CD4-positive, alpha-beta T cell (primary cell): ENCODE results near the gene SPSB4. TPM values are rescaled to one million over a fixed set of nuclear protein-coding genes. Genes with fewer than 3 reads are reported as not detected.

Experiments
- ATAC-seq: fragments of 200-7000 bp; cut with Tn5 transposase; one replicate; pipeline ENCODE4 v1.10.0; 2022; ENCODE audit warnings: mild to moderate bottlenecking; ENCODE audit not compliant: poor library complexity
- CTCF ChIA-PET: fragments of 350-600 bp; sonication (Branson Sonifier 250); formaldehyde crosslinking; loops from one replicate; lab custom pipeline; 2021; ENCODE audit warnings: antibody characterized with exemption, inconsistent platforms; lab: Charles Lee
- POLR2A ChIA-PET: fragments of 350-600 bp; sonication (Branson Sonifier 250); formaldehyde crosslinking; loops from one replicate; lab custom pipeline; 2021; ENCODE audit warnings: antibody characterized with exemption, inconsistent platforms; lab: Charles Lee
- DNase-seq, 14 experiments: peaks; one replicate each; pipeline ENCODE4 v3.0.0-alpha.2; 2013 to 2020; ENCODE audit warnings: mixed read lengths in 2 of 14
- H3K27ac ChIP-seq, 2 donors: one replicate each; pipeline versions ENCODE4 v1.5.1 to v1.7.0; 2013; ENCODE audit warnings: low read length in 2 of 2, low read depth in 1 of 2, mild to moderate bottlenecking in 1 of 2
- H3K27me3 ChIP-seq, 2 experiments: 1 replicate in 1 of 2; 2 replicates in 1 of 2; pipeline versions ENCODE4 v1.6.1 to v1.7.0; 2013; ENCODE audit warnings: low read length in 2 of 2, control low read depth in 1 of 2, mild to moderate bottlenecking in 1 of 2, moderate library complexity in 1 of 2; ENCODE audit not compliant: insufficient read depth in 2 of 2, control insufficient read depth in 1 of 2
- H3K36me3 ChIP-seq: one replicate; pipeline ENCODE4 v1.6.1; 2013; ENCODE audit warnings: low read length, control low read depth; ENCODE audit not compliant: insufficient read depth
- H3K4me1 ChIP-seq: one replicate; pipeline ENCODE4 v1.6.1; 2013; ENCODE audit warnings: low read length, control low read depth; ENCODE audit not compliant: insufficient read depth
- H3K4me3 ChIP-seq: one replicate; pipeline ENCODE4 v1.5.1; 2013; ENCODE audit warnings: mild to moderate bottlenecking, low read length, moderate library complexity
- H3K9me3 ChIP-seq, 2 experiments: 1 replicate in 1 of 2; 2 replicates in 1 of 2; pipeline versions ENCODE4 v1.6.1 to v1.7.0; 2013; ENCODE audit warnings: low read length in 2 of 2, mild to moderate bottlenecking in 2 of 2, control low read depth in 1 of 2, moderate library complexity in 1 of 2; ENCODE audit not compliant: control insufficient read depth in 1 of 2, insufficient read depth in 1 of 2
- H3K27ac Mint-ChIP-seq: one replicate; pipeline ENCODE4 v1.8.0; 2020; ENCODE audit warnings: mixed read lengths
- H3K27me3 Mint-ChIP-seq: one replicate; pipeline ENCODE4 v1.8.0; 2021; ENCODE audit warnings: mixed read lengths
- H3K36me3 Mint-ChIP-seq: one replicate; pipeline ENCODE4 v1.8.0; 2021; ENCODE audit warnings: low read depth, mixed read lengths
- H3K4me1 Mint-ChIP-seq: one replicate; pipeline ENCODE4 v1.8.0; 2021; ENCODE audit warnings: low read depth, mixed read lengths
- H3K4me3 Mint-ChIP-seq: one replicate; pipeline ENCODE4 v1.8.0; 2020; ENCODE audit warnings: mild to moderate bottlenecking, mixed read lengths
- H3K9me3 Mint-ChIP-seq: one replicate; pipeline ENCODE4 v1.8.0; 2020; ENCODE audit warnings: mixed read lengths
- CTCF ChIP-seq: fragments of 200-600 bp; IDR thresholded peaks from one replicate; pipeline ENCODE4 v1.8.0; 2022; ENCODE audit warnings: antibody characterized with exemption, mild to moderate bottlenecking
- intact Hi-C, 2 experiments: fragments of 100-400 bp; cut with DNase I in 1 of 2; cut with micrococcal nuclease in 1 of 2; formaldehyde crosslinking; loops; one replicate each; pipeline versions ENCODE4 v1.15.1 to v1.9.0; 2023 to 2025; cut with DNase I, micrococcal nuclease
- polyA plus RNA-seq, 2 donors: library from polyadenylated mRNA; unstranded; fragments of 120-200 nt; gene quantifications; one replicate each; pipeline ENCODE4 v1.2.1, GENCODE V29; 2013
- total RNA-seq, 174 experiments: library from RNA in 2 of 174; stranded (reverse) in 2 of 174; gene quantifications; one replicate each; pipeline ENCODE4 v1.2.3 and lab custom pipeline; 2021 to 2026

Gene SPSB4
- not detected for total RNA-seq
- not detected for polyA plus RNA-seq (2013, experiment 1 of 2)
- 0.45 TPM for polyA plus RNA-seq (2013, experiment 2 of 2)
- total RNA-seq (lab: John Stamatoyannopoulos, UW): 0 to 0.17 (median 0) reads per million in 172 experiments

DNA sequence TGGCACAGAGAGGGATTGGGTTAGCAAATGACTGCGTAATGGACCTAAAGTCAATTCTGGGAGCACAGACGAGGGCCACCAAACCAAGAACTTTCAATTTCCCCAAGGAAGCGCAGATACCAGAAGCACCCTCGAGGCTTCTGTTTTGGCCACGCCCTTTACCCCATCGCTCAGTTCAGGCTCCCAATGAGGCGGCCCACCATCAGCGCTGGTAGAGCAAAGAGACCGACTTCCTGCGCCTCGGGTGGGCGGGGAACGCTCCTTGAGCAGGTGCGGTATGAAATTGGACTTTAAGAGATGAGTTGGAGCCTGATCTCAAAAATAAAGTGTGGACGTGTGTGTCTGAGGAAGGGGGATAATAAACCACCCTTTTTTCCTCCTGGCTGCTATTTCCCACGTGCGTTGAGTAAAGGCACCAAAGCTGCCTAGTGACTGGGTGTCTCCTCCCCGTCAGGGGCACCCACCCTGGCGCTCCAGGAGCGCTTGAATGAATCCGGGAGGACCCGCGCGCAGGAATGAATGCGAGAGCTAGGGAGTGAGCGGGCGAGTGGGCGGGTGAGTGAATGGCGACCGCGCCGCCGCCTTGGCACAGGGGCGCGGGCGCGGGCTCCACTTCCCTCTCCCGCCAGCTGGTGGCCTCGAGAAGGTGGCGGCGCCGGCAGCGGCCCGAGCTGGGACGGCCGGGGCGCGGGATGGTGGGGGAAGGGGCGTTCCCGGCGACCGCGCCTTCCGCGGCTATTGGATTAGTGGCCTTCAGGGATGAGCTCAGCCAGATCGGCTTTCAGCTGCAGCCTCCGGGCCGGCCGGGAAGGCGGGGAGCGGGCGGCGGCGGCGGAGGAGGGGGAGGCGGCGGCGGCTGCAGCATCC, at the start of gene SPSB4:
TSS of gene SPSB4 (plus strand) at position 772 of the 867 bp plus-strand sequence. CDS start 14,758 bp downstream, outside the sequence.
- H3K27ac Mint-ChIP-seq: no peak within 1 kb of the TSS
- H3K4me3 ChIP-seq: peak within 1 kb of the TSS; percentile 7
- DNase-seq: peak in 1 of 14 experiments; percentile 17
- H3K27me3 ChIP-seq: peaks cover 35 to 42% of the 10 kb centered on the region in 2 experiments
- intact Hi-C loops: no loop called here
- H3K9me3 Mint-ChIP-seq: no peaks in the 10 kb centered on the region
- no peaks in the 10 kb centered on the region for H3K36me3 Mint-ChIP-seq
- H3K4me1 ChIP-seq: peaks cover 11% of the 10 kb centered on the region
- peaks cover 0 to 5% of the 10 kb centered on the region in 2 experiments for H3K9me3 ChIP-seq
- peak within 1 kb of the TSS; percentile 52 for H3K4me3 Mint-ChIP-seq
- ATAC-seq: no peak
- no peak within 1 kb of the TSS for H3K27ac ChIP-seq
- no peaks in the 10 kb centered on the region for H3K36me3 ChIP-seq
- TF ChIP-seq CTCF: no peak
- ChIA-PET CTCF (no interaction called here), POLR2A (no interaction called here)
- peaks cover 17% of the 10 kb centered on the region for H3K4me1 Mint-ChIP-seq
- peaks cover 72% of the 10 kb centered on the region for H3K27me3 Mint-ChIP-seq

DNA sequence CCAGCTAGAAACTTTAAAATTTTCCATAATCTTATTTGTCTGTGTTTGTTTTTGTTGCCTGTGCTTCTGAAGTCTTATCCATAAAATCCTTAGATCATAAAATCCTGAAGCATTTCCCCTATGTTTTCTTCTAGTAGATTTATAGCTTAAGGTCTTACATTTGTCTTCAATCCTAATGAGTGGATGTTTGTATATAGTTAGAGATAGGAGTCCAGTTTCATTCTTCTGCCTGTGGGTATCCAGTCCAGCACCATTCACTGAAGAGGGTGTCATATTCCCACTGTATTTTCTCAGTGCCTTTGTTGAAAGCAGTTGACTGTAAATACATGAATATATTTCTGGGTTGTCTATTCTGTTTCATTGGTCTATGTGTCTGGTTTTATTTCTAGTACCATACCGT, 44.8 kb upstream of the SPSB4 start:
- Histone ChIP-seq H3K27ac (no peak overlapping the region), H3K36me3 (no peaks in the 10 kb centered on the region), H3K4me3 (no peak overlapping the region), H3K27me3 (peaks cover 0 to 3% of the 10 kb centered on the region in 2 experiments), H3K4me1 (no peaks in the 10 kb centered on the region), H3K9me3 (no peaks in the 10 kb centered on the region)
- DNase-seq (no peak), ATAC-seq (no peak)
- Mint-ChIP-seq H3K27ac (no peak overlapping the region), H3K36me3 (no peaks in the 10 kb centered on the region), H3K27me3 (peaks cover 35% of the 10 kb centered on the region), H3K4me1 (peaks cover 1% of the 10 kb centered on the region), H3K4me3 (no peak overlapping the region), H3K9me3 (no peaks in the 10 kb centered on the region)
- TF ChIP-seq CTCF: no peak
- ChIA-PET POLR2A (no interaction called here), CTCF (interaction anchor here (1.9 kb wide), 1 partner anchor 186 kb away, joined by 4 read pairs; no protein-coding TSS in a partner anchor)
- intact Hi-C loops: no loop called here

- no peaks in the 10 kb centered on the region for H3K9me3 Mint-ChIP-seq
- Histone ChIP-seq H3K4me1 (no peaks in the 10 kb centered on the region), H3K27ac (no peak overlapping the region), H3K27me3 (peaks cover 0 to 3% of the 10 kb centered on the region in 2 experiments), H3K9me3 (no peaks in the 10 kb centered on the region), H3K36me3 (no peaks in the 10 kb centered on the region), H3K4me3 (no peak overlapping the region)
- POLR2A ChIA-PET: no interaction called here
- DNase-seq: no peak
- CTCF ChIA-PET: no interaction called here
- H3K36me3 Mint-ChIP-seq: no peaks in the 10 kb centered on the region
- no peak overlapping the region for H3K4me3 Mint-ChIP-seq
- ATAC-seq: no peak
- peaks cover 54% of the 10 kb centered on the region for H3K27me3 Mint-ChIP-seq
- no peak for TF ChIP-seq CTCF
- intact Hi-C loops: no loop called here
- H3K27ac Mint-ChIP-seq: no peak overlapping the region
- peaks cover 6% of the 10 kb centered on the region for H3K4me1 Mint-ChIP-seq
Observed at GRCh38 chr3:141009496-141009895, 41.7 kb upstream of the SPSB4 start.
